SK-N-SH (cell line): Measurements from ENCODE around the gene TTK. TPM values are rescaled to one million over a fixed set of nuclear protein-coding genes. Genes with fewer than 3 reads are reported as not detected.

Experiments
- CTCF ChIA-PET: fragments of 300-600, 350-600 bp; formaldehyde crosslinking; extraction: SDS; loops from one replicate; lab custom pipeline; 2021; lab: Yijun Ruan, JAX
- POLR2A ChIA-PET: fragments of 350-600 bp; sonication (Branson Sonifier 250); formaldehyde crosslinking; extraction: SDS; loops from one replicate; lab custom pipeline; 2020; ENCODE audit warnings: antibody characterized with exemption, inconsistent platforms; lab: Yijun Ruan, JAX
- DNase-seq: peaks from one replicate; pipeline ENCODE4 v3.0.0; 2012
- H2AFZ ChIP-seq: fragments of 200-600 bp; sonication (generic); 2 replicates; pipeline ENCODE4 v1.8.1; 2016; ENCODE audit warnings: antibody characterized with exemption, mild to moderate bottlenecking, low read depth
- H3F3A ChIP-seq: fragments of 200-600 bp; sonication (generic); replicated peaks from 2 replicates; pipeline ENCODE3; 2016; ENCODE audit warnings: antibody characterized with exemption, mild to moderate bottlenecking; ENCODE audit not compliant: insufficient read depth
- H3K27ac ChIP-seq, 2 experiments: fragments of 200-500 bp in 1 of 2; fragments of 200-600 bp in 1 of 2; sonication (Bioruptor generic) in 1 of 2; sonication (generic), shearing (Covaris generic) in 1 of 2; 2 replicates each; pipeline versions ENCODE4 v1.5.1 to v1.6.1; 2014 to 2016; ENCODE audit warnings: low read depth in 2 of 2, inconsistent platforms in 1 of 2, low read length in 1 of 2, mild to moderate bottlenecking in 1 of 2, mixed read lengths in 1 of 2
- H3K27me3 ChIP-seq: fragments of 200-600 bp; sonication (generic), shearing (Covaris generic); 2 replicates; pipeline ENCODE4 v1.6.1; 2016; ENCODE audit warnings: mixed run types; ENCODE audit not compliant: insufficient read depth
- H3K36me3 ChIP-seq, 2 experiments: fragments of 200-500 bp in 1 of 2; fragments of 200-600 bp in 1 of 2; sonication (Bioruptor generic) in 1 of 2; sonication (generic) in 1 of 2; replicated peaks in 1 of 2; 2 replicates each; pipeline versions ENCODE3 to v1.5.1; 2014 to 2016; ENCODE audit warnings: low read length in 1 of 2, mild to moderate bottlenecking in 1 of 2; ENCODE audit not compliant: insufficient read depth in 2 of 2, control insufficient read depth in 1 of 2
- H3K4me1 ChIP-seq, 2 experiments: fragments of 200-500 bp in 1 of 2; fragments of 200-600 bp in 1 of 2; sonication (Bioruptor generic) in 1 of 2; sonication (generic), shearing (Covaris generic) in 1 of 2; 2 replicates each; pipeline versions ENCODE4 v1.5.1 to v1.6.1; 2014 to 2016; ENCODE audit warnings: low read depth in 1 of 2, low read length in 1 of 2, mixed run types in 1 of 2; ENCODE audit not compliant: insufficient read depth in 2 of 2, control insufficient read depth in 1 of 2
- H3K4me2 ChIP-seq: fragments of 200-600 bp; sonication (generic), shearing (Covaris generic); 2 replicates; pipeline ENCODE4 v1.6.1; 2017; ENCODE audit warnings: mixed run types
- H3K4me3 ChIP-seq, 2 experiments: fragments of 200-500 bp in 1 of 2; fragments of 200-600 bp in 1 of 2; sonication (Bioruptor generic) in 1 of 2; sonication (generic), shearing (Covaris generic) in 1 of 2; 2 replicates each; pipeline versions ENCODE4 v1.5.1 to v1.8.1; 2014 to 2016; ENCODE audit warnings: low read depth in 2 of 2, inconsistent platforms in 1 of 2, low read length in 1 of 2, mild to moderate bottlenecking in 1 of 2, mixed read lengths in 1 of 2, moderate library complexity in 1 of 2
- H3K79me2 ChIP-seq: fragments of 200-600 bp; sonication (generic); 2 replicates; pipeline ENCODE4 v1.8.1; 2017; ENCODE audit warnings: mild to moderate bottlenecking; ENCODE audit not compliant: insufficient read depth
- H3K9ac ChIP-seq: fragments of 200-600 bp; sonication (generic); 2 replicates; pipeline ENCODE4 v1.6.1; 2017; ENCODE audit warnings: mixed run types
- H3K9me2 ChIP-seq: fragments of 200-600 bp; sonication (generic); 2 replicates; pipeline ENCODE4 v1.6.1; 2017; ENCODE audit warnings: mixed run types
- H3K9me3 ChIP-seq: fragments of 200-600 bp; sonication (generic); 2 replicates; pipeline ENCODE4 v1.6.1; 2017; ENCODE audit warnings: mixed run types, mild to moderate bottlenecking, moderate library complexity
- H4K20me1 ChIP-seq: fragments of 200-600 bp; sonication (generic); 2 replicates; pipeline ENCODE4 v1.6.1; 2017; ENCODE audit warnings: mild to moderate bottlenecking, mixed run types; ENCODE audit not compliant: insufficient read depth
- CHD2 ChIP-seq: fragments of 150-350 bp; IDR thresholded peaks from 2 replicates; pipeline ENCODE4 v1.6.1; 2018; ENCODE audit warnings: low read length; ENCODE audit not compliant: partially characterized antibody
- CTCF ChIP-seq: fragments of 200-600 bp; sonication (generic); IDR thresholded peaks from 2 replicates; pipeline ENCODE4 v1.6.1; 2017; ENCODE audit warnings: antibody characterized with exemption, mild to moderate bottlenecking, moderate library complexity
- ELF1 ChIP-seq: IDR thresholded peaks from 2 replicates; pipeline ENCODE4 v1.4.0; 2012
- EP300 ChIP-seq, 2 experiments: IDR thresholded peaks; 2 replicates each; pipeline versions ENCODE4 v1.4.0 to v1.6.1; 2012; ENCODE audit warnings: borderline replicate concordance in 1 of 2, low read depth in 1 of 2, low read length in 1 of 2
- EZH2phosphoT487 ChIP-seq: fragments of 200-600 bp; sonication (generic); IDR thresholded peaks from 2 replicates; pipeline ENCODE4 v1.6.1; 2017; ENCODE audit warnings: low read depth, mixed run types, mild to moderate bottlenecking, antibody characterized with exemption, moderate library complexity, borderline replicate concordance
- FOXJ3 ChIP-seq: sonication (generic); formaldehyde crosslinking; IDR thresholded peaks from 2 replicates; pipeline ENCODE4 v1.5.1; 2020; ENCODE audit warnings: mild to moderate bottlenecking, missing genetic modification reagents
- JUND ChIP-seq: IDR thresholded peaks from 2 replicates; pipeline ENCODE4 v1.4.0; 2012
- MAX ChIP-seq: IDR thresholded peaks from 2 replicates; pipeline ENCODE4 v1.4.0; 2012; ENCODE audit warnings: low read depth
- MEF2A ChIP-seq: IDR thresholded peaks from 2 replicates; pipeline ENCODE4 v1.4.0; 2012; ENCODE audit warnings: low read depth, borderline replicate concordance
- POLR2AphosphoS5 ChIP-seq: IDR thresholded peaks from 2 replicates; pipeline ENCODE4 v1.6.1; 2012; ENCODE audit warnings: low read depth, low read length
- RCOR1 ChIP-seq: fragments of 150-350 bp; IDR thresholded peaks from 2 replicates; pipeline ENCODE4 v1.6.1; 2017; ENCODE audit warnings: antibody characterized with exemption, low read length
- RFX5 ChIP-seq: IDR thresholded peaks from 2 replicates; pipeline ENCODE4 v1.6.1; 2012; ENCODE audit warnings: mild to moderate bottlenecking, improper control_type of control experiment, low read length
- SMC3 ChIP-seq: IDR thresholded peaks from 2 replicates; pipeline ENCODE4 v1.6.1; 2012; ENCODE audit warnings: low read depth, low read length, improper control_type of control experiment
- TCF12 ChIP-seq: IDR thresholded peaks from 2 replicates; pipeline ENCODE4 v1.4.0; 2012
- TEAD4 ChIP-seq: IDR thresholded peaks from 2 replicates; pipeline ENCODE4 v1.4.0; 2012; ENCODE audit warnings: mild to moderate bottlenecking, borderline replicate concordance; ENCODE audit not compliant: insufficient read depth
- YY1 ChIP-seq: IDR thresholded peaks from 2 replicates; pipeline ENCODE4 v1.4.0; 2012; ENCODE audit warnings: low read depth, mild to moderate bottlenecking
- ZBTB33 ChIP-seq: IDR thresholded peaks from 2 replicates; pipeline ENCODE4 v1.4.0; 2012; ENCODE audit warnings: low read depth, borderline replicate concordance
- WGBS: methylation state at CpG from one replicate; pipeline ENCODE4 v1.1.6; 2017; ENCODE audit warnings: low lambda C conversion rate; 5-methylcytosine and 5-hydroxymethylcytosine counted together
- polyA plus RNA-seq, 3 experiments: library from polyadenylated mRNA; depleted of rRNA; stranded (reverse); fragments of >200 nt; gene quantifications; 2 replicates each; pipeline ENCODE4 v1.2.3, GENCODE V29; 2012

Gene TTK
- polyA plus RNA-seq, 1 of the 3 experiments (the other 2 are of a cell fraction), result 3.6 TPM

GRCh38 chr6:80015839-80016435 is 11.5 kb downstream of the TTK start:
- Histone ChIP-seq H3K9me2 (no peaks in the 10 kb centered on the region), H3K27ac (peak overlapping the region in 1 of 2 experiments; percentile 67; a peak in 1 of 4 replicates), H2AFZ (0 out of 2 replicates have a peak overlapping the region, but pooled peaks have one; percentile 13), H3K27me3 (no peaks in the 10 kb centered on the region)
- POLR2A ChIA-PET, result no interaction called here
- TF ChIP-seq RFX5, result no peak
- no peak for TF ChIP-seq POLR2AphosphoS5
- TF ChIP-seq, all 33 proteins: peak for 0
- Histone ChIP-seq H3K36me3 (peaks cover 36 to 42% of the 10 kb centered on the region in 2 experiments), H4K20me1 (no peaks in the 10 kb centered on the region), H3K4me1 (peaks cover 5% of the 10 kb centered on the region in 2 experiments; a peak in 3 of 4 replicates), H3K9me3 (no peaks in the 10 kb centered on the region), H3K79me2 (0 out of 2 replicates have a peak, but pooled peaks cover 3% of the 10 kb centered on the region), H3K4me3 (no peak overlapping the region), H3F3A (no peaks in the 10 kb centered on the region), H3K4me2 (0 out of 2 replicates have a peak overlapping the region, but pooled peaks have one; percentile 23), H3K9ac (no peak overlapping the region)
- WGBS, result 36% methylated on average over 2 of the region's 2 CpGs
- CTCF ChIA-PET, result interaction anchor here (1.0 kb wide), 1 partner anchor 28 kb away, joined by 3 read pairs; no protein-coding TSS in a partner anchor
- DNase-seq, result no peak

GRCh38 chr6:80020381-80021120 is 16.1 kb downstream of the TTK start:
- Histone ChIP-seq H3K4me3 (no peak overlapping the region), H3K36me3 (peaks cover 12 to 18% of the 10 kb centered on the region in 2 experiments), H3K4me1 (peaks cover 5 to 10% of the 10 kb centered on the region in 2 experiments; a peak in 3 of 4 replicates), H2AFZ (no peak overlapping the region), H3F3A (peaks cover 9% of the 10 kb centered on the region), H3K9me2 (no peaks in the 10 kb centered on the region), H3K27ac (peak overlapping the region; percentile 4 to 39; a peak in 2 of 4 replicates), H3K4me2 (no peak overlapping the region), H3K9ac (no peak overlapping the region), H3K27me3 (no peaks in the 10 kb centered on the region), H3K9me3 (no peaks in the 10 kb centered on the region), H3K79me2 (0 out of 2 replicates have a peak, but pooled peaks cover 8% of the 10 kb centered on the region), H4K20me1 (no peaks in the 10 kb centered on the region)
- WGBS, result 98% methylated on average over 7 of the region's 7 CpGs
- TF ChIP-seq TCF12 (no peak), EZH2phosphoT487 (no peak), CHD2 (no peak), CTCF (no peak), MEF2A (no peak), ZBTB33 (no peak), TEAD4 (no peak), EP300 (IDR thresholded peaks at IDR 0.05; ENCODE audit: borderline replicate concordance in 1 of 2, low read depth in 1 of 2, low read length in 1 of 2) (no peak), JUND (no peak), ELF1 (no peak), RCOR1 (no peak), YY1 (no peak), SMC3 (no peak), FOXJ3 (CRISPR knock-in tag) (no peak), MAX (no peak)
- ChIA-PET CTCF (interaction anchor here (1.1 to 2.9 kb wide), 2 partner anchors 11 to 71 kb away, joined by 3 to 11 read pairs; no protein-coding TSS in a partner anchor), POLR2A (no interaction called here)
- no peak for DNase-seq
